Endothelial cell of hepatic sinusoid (primary cell): ENCODE measurements around the gene CMTM8.

Source experiments
- in situ Hi-C: cut with HindIII; loops from 2 replicates; pipeline ENCODE4 v1.10.0; 2017; ENCODE audit warnings: low sequenced_read_pairs

The CMTM8 gene

DNA sequence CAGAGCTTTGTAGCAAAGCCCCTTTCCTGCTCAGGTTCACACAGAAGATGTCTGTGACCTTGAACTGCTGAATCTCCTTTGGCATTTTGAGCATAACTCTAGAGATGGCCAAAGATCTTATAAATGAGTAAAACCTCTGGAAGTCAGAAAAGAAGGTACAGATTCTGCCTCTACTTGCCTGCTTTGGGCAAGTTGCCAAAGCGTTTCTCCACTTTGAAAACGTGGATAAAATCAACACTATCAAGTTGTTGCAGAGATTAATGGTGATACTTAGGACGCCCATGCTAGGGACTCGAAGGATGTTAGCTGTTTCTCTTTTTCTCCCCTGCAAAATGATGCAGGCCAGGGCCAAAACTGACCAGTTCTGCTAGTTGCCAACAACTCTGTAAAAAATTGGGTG, 85.1 kb downstream of the CMTM8 start:
- in situ Hi-C loops = loop anchor here (25.0 kb wide), 1 partner anchor 136 kb away; no protein-coding TSS in a partner anchor

- in situ Hi-C loops = no loop called here
These were observed 86.7 kb downstream of the CMTM8 start for GRCh38 chr3:32325201-32325600.

GRCh38 chr3:32325927-32326326, 87.4 kb downstream of the CMTM8 start:
- in situ Hi-C loops = no loop called here

DNA sequence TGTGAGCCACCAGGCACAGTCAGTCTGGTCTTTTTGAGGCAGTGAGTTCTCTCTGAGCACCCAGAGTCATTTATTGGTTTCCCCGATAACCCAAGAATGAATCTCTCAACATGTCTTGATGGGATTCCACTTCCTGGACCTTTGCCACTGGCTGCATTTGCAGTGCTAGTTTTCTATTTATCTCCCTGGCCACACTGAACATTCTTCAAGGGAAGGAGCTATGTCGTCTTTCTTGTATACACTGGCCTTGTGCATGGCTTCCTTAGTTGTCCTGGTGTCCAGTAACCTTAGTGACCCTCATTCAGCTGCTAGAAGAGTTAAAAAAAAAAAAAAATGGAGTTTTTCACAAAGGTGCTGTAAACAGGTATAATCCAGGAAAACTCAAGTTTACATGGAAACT, 88.3 kb downstream of the CMTM8 start:
- in situ Hi-C loops = no loop called here

GRCh38 chr3:32334675-32335074, 96.2 kb downstream of the CMTM8 start:
- in situ Hi-C loops = no loop called here

GRCh38 chr3:32335365-32336112, 97.1 kb downstream of the CMTM8 start:
- in situ Hi-C loops = no loop called here

DNA sequence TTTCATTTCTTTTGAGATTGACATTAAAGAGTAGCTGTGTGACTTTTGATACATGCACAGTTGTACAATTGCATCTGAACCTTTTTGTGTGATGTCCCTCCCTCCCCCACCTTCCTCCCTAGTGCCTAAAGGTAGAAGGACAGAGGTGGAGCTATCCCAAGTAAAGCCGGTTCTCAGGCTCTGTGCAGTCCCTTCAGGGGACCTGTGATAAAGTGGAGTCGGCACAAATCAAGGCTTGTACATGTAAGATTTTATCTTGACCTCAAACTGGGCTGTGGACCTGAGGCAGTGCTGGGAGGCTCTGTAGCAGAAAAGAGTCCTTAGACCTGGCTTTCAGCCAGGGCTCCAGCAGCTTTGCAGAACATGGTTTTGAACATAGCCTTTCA, 97.6 kb downstream of the CMTM8 start:
- in situ Hi-C loops = no loop called here

DNA sequence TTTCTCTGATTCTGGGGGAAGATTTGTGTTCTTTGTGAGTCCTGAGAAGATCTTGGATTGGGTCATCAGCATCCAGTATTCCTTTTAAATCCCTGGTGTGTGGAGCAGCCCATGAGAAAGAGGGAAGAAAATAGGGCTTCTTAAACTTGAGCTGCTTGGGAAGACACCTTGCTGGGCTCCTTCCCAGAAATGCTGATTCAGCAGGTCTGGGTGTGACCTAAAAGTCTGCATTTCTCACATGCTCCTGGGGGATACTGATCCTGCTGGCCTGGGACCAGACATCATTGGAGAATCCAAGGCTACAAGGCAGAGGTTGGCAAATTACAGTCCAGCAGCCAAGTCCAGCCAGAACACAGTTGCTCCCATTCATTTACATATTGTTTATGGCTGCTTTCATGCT, 99.0 kb downstream of the CMTM8 start:
- in situ Hi-C loops = no loop called here

GRCh38 chr3:32340039-32340438, 101.6 kb downstream of the CMTM8 start:
- in situ Hi-C loops = no loop called here

DNA sequence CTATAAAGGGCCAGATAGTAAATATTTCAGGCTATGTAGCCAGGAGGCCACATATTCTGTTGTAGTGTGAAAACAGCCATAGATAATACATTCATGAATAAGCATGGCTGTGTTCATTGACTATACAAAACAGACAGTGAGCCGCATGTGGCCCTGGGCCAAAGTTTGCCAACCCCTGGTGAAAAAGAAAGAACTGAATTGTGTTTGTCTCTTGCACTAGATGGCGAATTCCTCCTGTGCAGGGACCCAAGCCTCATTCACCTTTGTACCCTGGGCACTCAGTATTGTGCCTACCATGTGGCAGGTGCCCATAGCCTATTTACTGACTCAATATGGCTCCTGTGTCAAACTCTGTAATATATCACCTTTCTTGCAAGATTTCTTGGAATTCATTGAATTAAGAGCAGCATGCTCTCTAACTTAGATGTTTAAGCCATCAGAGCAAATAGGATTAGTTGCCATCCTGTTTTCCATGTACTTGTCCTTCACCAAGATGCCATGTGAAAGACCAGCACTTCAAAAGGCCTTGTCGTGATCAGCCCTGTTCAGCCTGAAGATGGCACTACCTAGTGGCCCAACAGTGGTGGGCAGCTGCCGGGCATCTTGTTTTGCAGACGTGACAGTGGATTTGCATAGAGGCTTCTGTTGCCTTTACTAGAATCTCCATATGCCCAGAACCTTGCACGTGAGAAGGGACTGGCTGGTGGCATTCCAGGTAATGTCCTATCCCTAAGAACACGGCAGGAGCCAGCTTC, 102.3 kb downstream of the CMTM8 start:
- in situ Hi-C loops = no loop called here

GRCh38 chr3:32347343-32348125, 109.1 kb downstream of the CMTM8 start:
- in situ Hi-C loops = no loop called here

- in situ Hi-C loops = no loop called here
These were observed 110.7 kb downstream of the CMTM8 start for GRCh38 chr3:32349184-32349583.

- in situ Hi-C loops = no loop called here
These were observed 114.1 kb downstream of the CMTM8 start for GRCh38 chr3:32352563-32352962.

GRCh38 chr3:32353351-32353750, 114.9 kb downstream of the CMTM8 start:
- in situ Hi-C loops = no loop called here

DNA sequence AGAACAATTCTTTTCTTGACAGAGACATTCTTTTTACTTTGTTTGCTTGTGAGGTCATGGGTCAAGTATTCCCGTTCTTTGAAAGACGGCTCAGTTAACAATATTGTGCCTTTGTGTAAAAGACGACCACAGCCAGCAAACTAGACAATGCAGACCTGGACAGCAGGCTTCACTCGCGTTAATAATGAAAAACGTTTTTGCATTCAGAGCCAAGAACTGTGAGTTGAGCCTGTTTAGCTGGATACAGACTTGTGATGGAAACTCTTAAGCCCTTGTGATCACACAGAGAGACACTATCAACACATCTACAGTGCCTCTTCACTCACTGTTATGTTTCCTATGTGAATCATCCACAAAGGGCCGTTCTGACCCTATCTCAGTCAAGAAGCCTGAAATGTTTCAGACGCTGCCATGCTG, 115.9 kb downstream of the CMTM8 start:
- in situ Hi-C loops = no loop called here

- in situ Hi-C loops = no loop called here
These were observed 117.3 kb downstream of the CMTM8 start for GRCh38 chr3:32355751-32356291.

DNA sequence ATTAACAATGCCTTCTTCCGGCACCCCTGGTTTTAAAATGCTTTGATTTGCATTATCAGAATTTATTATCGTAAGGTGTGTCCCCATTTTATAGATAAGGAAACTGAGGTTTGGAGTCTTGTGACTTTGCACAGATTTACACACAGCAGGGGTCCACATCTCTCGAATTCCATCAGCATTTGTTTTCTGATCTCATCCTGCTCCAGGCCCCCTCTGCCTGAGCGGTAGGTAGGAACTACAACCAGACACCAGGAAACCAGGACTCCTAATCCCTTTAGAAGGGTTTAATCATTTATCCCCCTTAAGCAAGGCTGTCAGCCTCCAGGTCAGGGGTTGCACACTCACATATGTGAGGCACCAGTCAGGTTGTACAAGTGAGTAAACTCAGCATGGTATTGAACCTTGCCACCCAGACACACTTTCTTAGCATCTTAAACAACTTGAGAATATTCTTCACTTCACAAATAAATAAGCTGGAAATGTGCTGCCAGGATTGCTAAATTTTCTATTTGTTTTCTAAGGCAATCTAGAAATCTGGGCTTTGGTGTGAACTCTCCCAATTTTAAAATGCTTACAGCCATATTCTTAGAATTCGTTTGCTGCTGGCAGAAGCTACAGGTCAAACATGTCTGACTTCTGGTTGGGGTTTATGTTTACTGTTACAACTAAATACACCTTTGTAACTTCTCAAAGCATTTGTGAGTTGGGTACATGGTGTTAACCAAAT, 121.4 kb downstream of the CMTM8 start:
- in situ Hi-C loops = no loop called here

- in situ Hi-C loops = no loop called here
These were observed 122.0 kb downstream of the CMTM8 start for GRCh38 chr3:32360493-32360827.

GRCh38 chr3:32366638-32367397, 128.3 kb downstream of the CMTM8 start:
- in situ Hi-C loops = no loop called here

DNA sequence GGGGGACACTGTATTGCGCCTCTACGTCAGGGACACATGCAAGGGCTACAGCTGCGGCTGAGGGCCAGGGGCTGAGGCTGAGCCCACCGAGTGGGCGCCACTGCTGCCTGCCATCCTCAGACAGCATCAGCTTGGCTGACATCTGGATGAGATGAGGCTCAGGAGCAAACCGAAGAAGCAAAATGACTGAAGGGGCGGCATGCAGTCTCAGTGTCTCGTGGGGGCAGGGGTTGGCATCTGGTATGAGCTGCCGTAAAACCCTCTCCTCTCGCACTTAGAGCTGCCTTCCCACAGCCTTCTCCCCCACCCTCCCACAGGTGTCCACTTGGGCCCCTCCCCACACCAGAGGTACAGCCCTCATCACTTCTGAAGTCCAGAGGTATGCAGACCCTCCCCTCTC, 129.0 kb downstream of the CMTM8 start:
- in situ Hi-C loops = no loop called here
